GM12878 (cell line): ENCODE measurements around the gene RRP15. TPM values are rescaled to one million over a fixed set of nuclear protein-coding genes. Genes with fewer than 3 reads are reported as not detected.

ENCODE experiments used
- ATAC-seq: fragments of 200-7000 bp; cut with Tn5 transposase; 3 replicates; pipeline ENCODE4 v1.9.1; 2020; ENCODE audit warnings: mild to moderate bottlenecking, moderate library complexity
- BruUV-seq: library from RNA; stranded (reverse); fragments of 400-500 nt; replicated peaks from 2 replicates; lab custom pipeline; 2021; lab: Mats Ljungman, UMichigan
- CTCF ChIA-PET: fragments of 300-600 bp; sonication (Branson Sonifier 250); formaldehyde crosslinking; extraction: SDS; loops from one replicate; lab custom pipeline; 2021; ENCODE audit warnings: inconsistent platforms; lab: Yijun Ruan, JAX
- POLR2A ChIA-PET: fragments of 350-600 bp; formaldehyde crosslinking; extraction: SDS; loops from one replicate; lab custom pipeline; 2021; ENCODE audit warnings: inconsistent platforms; lab: Charles Lee
- RAD21 ChIA-PET: fragments of 300-600 bp; sonication (Branson Sonifier 250); formaldehyde crosslinking; loops from one replicate; lab custom pipeline; 2023; ENCODE audit warnings: antibody characterized with exemption; ENCODE audit not compliant: unreplicated experiment; lab: Charles Lee
- SMC1A ChIA-PET: fragments of 300-600 bp; sonication (Branson Sonifier 250); formaldehyde crosslinking; loops from one replicate; lab custom pipeline; 2023; ENCODE audit not compliant: unreplicated experiment, uncharacterized antibody; lab: Charles Lee
- DNase-seq: peaks from one replicate; pipeline ENCODE4 v3.0.0-alpha.2; 2011; ENCODE audit warnings: low read depth, low spot score
- FAIRE-seq: peaks from 3 replicates; lab custom pipeline; 2011; peaks lifted over from hg19 to GRCh38; lab: Jason Lieb, UNC
- H2AFZ ChIP-seq: 2 replicates; pipeline ENCODE4 v1.6.0; 2011; ENCODE audit warnings: low read depth, low read length, control low read depth; ENCODE audit not compliant: control insufficient read depth
- H3K27ac ChIP-seq: 2 replicates; pipeline ENCODE4 v1.5.1; 2011; ENCODE audit warnings: control low read depth; ENCODE audit not compliant: control insufficient read depth, insufficient read depth
- H3K27me3 ChIP-seq, 2 experiments: replicated peaks in 1 of 2; 2 replicates each; pipeline versions ENCODE4 v1.6.0 to v1.6.1; 2011; ENCODE audit warnings: low read length in 1 of 2; ENCODE audit not compliant: control insufficient read depth in 2 of 2, insufficient read depth in 2 of 2
- H3K36me3 ChIP-seq, 2 experiments: 2 replicates each; pipeline ENCODE4 v1.5.1; 2011; ENCODE audit warnings: low read length in 1 of 2; ENCODE audit not compliant: control insufficient read depth in 2 of 2, insufficient read depth in 2 of 2
- H3K4me1 ChIP-seq: 2 replicates; pipeline ENCODE4 v1.6.1; 2011; ENCODE audit warnings: mild to moderate bottlenecking, low read length, moderate library complexity, mixed read lengths; ENCODE audit not compliant: control insufficient read depth, insufficient read depth
- H3K4me2 ChIP-seq: 2 replicates; pipeline ENCODE4 v1.6.0; 2011; ENCODE audit warnings: control low read depth; ENCODE audit not compliant: control insufficient read depth, insufficient read depth
- H3K4me3 ChIP-seq: fragments of 200-600 bp; sonication (generic); 2 replicates; pipeline ENCODE4 v1.5.1; 2016
- H3K79me2 ChIP-seq: 2 replicates; pipeline ENCODE4 v1.6.0; 2011; ENCODE audit warnings: low read length; ENCODE audit not compliant: control insufficient read depth, insufficient read depth
- H3K9ac ChIP-seq: 2 replicates; pipeline ENCODE4 v1.8.0; 2011; ENCODE audit warnings: low read length, control low read depth, mixed read lengths; ENCODE audit not compliant: control insufficient read depth, insufficient read depth
- H3K9me3 ChIP-seq: replicated peaks from 3 replicates; pipeline ENCODE4 v1.5.1; 2011; ENCODE audit warnings: mild to moderate bottlenecking, low read length; ENCODE audit not compliant: control insufficient read depth, insufficient read depth
- H4K20me1 ChIP-seq: 2 replicates; pipeline ENCODE4 v1.6.0; 2011; ENCODE audit not compliant: control insufficient read depth, insufficient read depth
- LARP7 ChIP-seq: fragments of 450-650 bp; IDR thresholded peaks from 2 replicates; pipeline ENCODE4 v1.6.1; 2017; ENCODE audit warnings: mild to moderate bottlenecking
- NFYA ChIP-seq: IDR thresholded peaks from 2 replicates; pipeline ENCODE4 v1.6.1; 2011; ENCODE audit warnings: low read depth, mild to moderate bottlenecking, low read length, improper control_type of control experiment, borderline replicate concordance
- RBBP5 ChIP-seq: fragments of 200-600 bp; sonication (generic); conservative IDR thresholded peaks from 2 replicates; pipeline ENCODE4 v1.6.1; 2016
- SMC3 ChIP-seq: IDR thresholded peaks from 2 replicates; pipeline ENCODE4 v1.6.1; 2011; ENCODE audit warnings: low read length, improper control_type of control experiment, borderline replicate concordance
- WGBS: methylation state at CpG from one replicate; pipeline ENCODE4 v1.1.6; 2016; ENCODE audit warnings: low lambda C conversion rate; ENCODE audit not compliant: insufficient replicate concordance, insufficient coverage; ENCODE audit errors: missing lambda C conversion rate; 5-methylcytosine and 5-hydroxymethylcytosine counted together
- in situ Hi-C: fragments of 300-500 bp; cut with MboI; formaldehyde crosslinking; loops from 9 replicates; pipeline ENCODE4 v1.14.3; 2018; ENCODE audit warnings: mixed read lengths
- intact Hi-C: fragments of 100-400 bp; cut with micrococcal nuclease; formaldehyde crosslinking; loops from one replicate; pipeline ENCODE4 v1.14.2; 2022; ENCODE audit not compliant: unreplicated experiment
- polyA plus RNA-seq, 11 experiments: library from polyadenylated mRNA; depleted of rRNA in 4 of 11; unstranded in 6 of 11; stranded (reverse) in 5 of 11; fragments of >200 nt; fragmentation: Nextera tagmentation in 4 of 11; fragmentation: Illumina TruSeq in 1 of 11; extraction: Ambion mirVana in 4 of 11; extraction: Trizol in 1 of 11; gene quantifications; 1 replicate in 1 of 11; 2 replicates in 10 of 11; pipeline versions ENCODE4 v1.2.1 to v1.2.3, GENCODE V29; 2011 to 2016; ENCODE audit warnings: inconsistent platforms in 2 of 11, missing spikeins in 2 of 11, low read depth in 1 of 11
- total RNA-seq, 4 experiments: library from RNA; depleted of rRNA in 3 of 4; stranded (reverse); fragments of >200 nt in 3 of 4; fragmentation: Illumina TruSeq in 1 of 4; extraction: Trizol in 1 of 4; gene quantifications; 2 replicates each; pipeline versions ENCODE4 v1.2.1 to v1.2.3, GENCODE V29; 2013 to 2021
- TF ChIP-seq, protein P1 (sequence below): fragments of 450-650 bp; conservative IDR thresholded peaks from 2 replicates; pipeline ENCODE4 v1.6.1; 2017; ENCODE audit warnings: mild to moderate bottlenecking, moderate library complexity
- TF ChIP-seq, protein P2 (sequence below): fragments of 450-650 bp; IDR thresholded peaks from 2 replicates; pipeline ENCODE4 v1.6.1; 2017; ENCODE audit warnings: antibody characterized with exemption, mild to moderate bottlenecking, moderate library complexity

The RRP15 gene
- total and polyA plus RNA-seq, 10 of the 15 experiments (the other 5 are each of a cell fraction or from before 2014, with no cell fraction given), result 5.6 to 37.8 (median 19.1) TPM

DNA sequence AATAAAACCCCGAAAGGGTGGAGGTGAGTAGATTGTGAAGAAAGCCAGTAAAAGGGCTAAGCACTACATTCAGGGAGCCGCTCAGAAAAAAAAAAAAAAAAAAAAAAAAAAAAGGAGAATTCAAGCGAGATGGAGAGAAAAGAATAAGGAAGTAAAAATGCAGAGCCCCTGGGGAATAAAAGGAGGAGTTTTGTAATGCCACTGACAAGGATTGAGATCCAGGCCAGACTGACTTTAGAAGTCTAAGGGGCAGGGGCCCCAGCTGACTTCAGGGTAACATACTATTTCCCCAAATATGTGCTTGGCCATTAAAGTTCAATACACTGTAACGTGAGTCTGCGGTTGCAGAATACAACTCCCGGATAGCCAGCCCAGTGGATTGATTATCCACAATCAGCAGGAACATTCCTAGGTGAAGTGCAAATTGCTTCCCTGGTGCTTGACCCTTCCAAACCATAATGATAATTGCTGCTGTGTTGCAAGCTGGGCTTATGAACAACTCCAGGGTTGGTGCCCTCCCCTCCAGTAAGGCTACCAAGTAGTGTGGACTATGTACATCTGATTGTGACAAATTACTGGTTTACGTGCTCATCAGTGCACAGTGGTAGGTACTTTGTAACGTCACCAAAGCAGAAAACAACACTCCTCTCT is 30.7 kb upstream of the RRP15 start (continued):
- TF ChIP-seq LARP7, result no peak
- no peak for TF ChIP-seq RBBP5

DNA sequence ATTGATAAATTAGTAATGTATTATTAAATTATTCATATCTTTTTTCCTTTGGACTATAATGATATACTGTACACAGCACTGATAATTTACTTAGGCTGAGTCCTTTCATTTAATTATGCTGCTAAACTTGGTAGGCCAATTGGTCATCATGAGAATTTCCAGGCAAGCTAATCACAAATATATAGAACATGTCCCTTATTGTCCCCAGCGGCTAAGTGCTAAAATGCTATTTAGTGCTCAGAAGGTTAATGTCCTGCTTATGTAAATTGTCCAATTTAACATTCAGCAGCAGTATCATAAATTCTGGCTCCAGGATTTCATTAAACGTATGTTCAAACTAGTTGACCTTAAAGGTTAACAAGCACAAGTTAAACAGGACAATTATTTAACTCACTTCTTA is 30.0 kb upstream of the RRP15 start:
- TF ChIP-seq, protein P1, sequence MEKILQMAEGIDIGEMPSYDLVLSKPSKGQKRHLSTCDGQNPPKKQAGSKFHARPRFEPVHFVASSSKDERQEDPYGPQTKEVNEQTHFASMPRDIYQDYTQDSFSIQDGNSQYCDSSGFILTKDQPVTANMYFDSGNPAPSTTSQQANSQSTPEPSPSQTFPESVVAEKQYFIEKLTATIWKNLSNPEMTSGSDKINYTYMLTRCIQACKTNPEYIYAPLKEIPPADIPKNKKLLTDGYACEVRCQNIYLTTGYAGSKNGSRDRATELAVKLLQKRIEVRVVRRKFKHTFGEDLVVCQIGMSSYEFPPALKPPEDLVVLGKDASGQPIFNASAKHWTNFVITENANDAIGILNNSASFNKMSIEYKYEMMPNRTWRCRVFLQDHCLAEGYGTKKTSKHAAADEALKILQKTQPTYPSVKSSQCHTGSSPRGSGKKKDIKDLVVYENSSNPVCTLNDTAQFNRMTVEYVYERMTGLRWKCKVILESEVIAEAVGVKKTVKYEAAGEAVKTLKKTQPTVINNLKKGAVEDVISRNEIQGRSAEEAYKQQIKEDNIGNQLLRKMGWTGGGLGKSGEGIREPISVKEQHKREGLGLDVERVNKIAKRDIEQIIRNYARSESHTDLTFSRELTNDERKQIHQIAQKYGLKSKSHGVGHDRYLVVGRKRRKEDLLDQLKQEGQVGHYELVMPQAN, result no peak
- TF ChIP-seq SMC3 (no peak), NFYA (no peak)
- TF ChIP-seq, protein P2, sequence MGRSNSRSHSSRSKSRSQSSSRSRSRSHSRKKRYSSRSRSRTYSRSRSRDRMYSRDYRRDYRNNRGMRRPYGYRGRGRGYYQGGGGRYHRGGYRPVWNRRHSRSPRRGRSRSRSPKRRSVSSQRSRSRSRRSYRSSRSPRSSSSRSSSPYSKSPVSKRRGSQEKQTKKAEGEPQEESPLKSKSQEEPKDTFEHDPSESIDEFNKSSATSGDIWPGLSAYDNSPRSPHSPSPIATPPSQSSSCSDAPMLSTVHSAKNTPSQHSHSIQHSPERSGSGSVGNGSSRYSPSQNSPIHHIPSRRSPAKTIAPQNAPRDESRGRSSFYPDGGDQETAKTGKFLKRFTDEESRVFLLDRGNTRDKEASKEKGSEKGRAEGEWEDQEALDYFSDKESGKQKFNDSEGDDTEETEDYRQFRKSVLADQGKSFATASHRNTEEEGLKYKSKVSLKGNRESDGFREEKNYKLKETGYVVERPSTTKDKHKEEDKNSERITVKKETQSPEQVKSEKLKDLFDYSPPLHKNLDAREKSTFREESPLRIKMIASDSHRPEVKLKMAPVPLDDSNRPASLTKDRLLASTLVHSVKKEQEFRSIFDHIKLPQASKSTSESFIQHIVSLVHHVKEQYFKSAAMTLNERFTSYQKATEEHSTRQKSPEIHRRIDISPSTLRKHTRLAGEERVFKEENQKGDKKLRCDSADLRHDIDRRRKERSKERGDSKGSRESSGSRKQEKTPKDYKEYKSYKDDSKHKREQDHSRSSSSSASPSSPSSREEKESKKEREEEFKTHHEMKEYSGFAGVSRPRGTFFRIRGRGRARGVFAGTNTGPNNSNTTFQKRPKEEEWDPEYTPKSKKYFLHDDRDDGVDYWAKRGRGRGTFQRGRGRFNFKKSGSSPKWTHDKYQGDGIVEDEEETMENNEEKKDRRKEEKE, result no peak
- CTCF ChIA-PET, result no interaction called here
- intact Hi-C loops, result loop anchor here (10.0 kb wide), 1 partner anchor 260 kb away; no protein-coding TSS in a partner anchor

More for the DNA sequence above, 30.0 kb upstream of the RRP15 start:
- FAIRE-seq, result no peak
- no peak overlapping the region for H3K9ac ChIP-seq
- no peak for DNase-seq
- ChIA-PET POLR2A (no interaction called here), SMC1A (no interaction called here), RAD21 (no interaction called here)
- H3K27ac ChIP-seq, result no peak overlapping the region
- H2AFZ ChIP-seq, result no peak overlapping the region
- no peaks in the 10 kb centered on the region for H3K27me3 ChIP-seq
- no peaks in the 10 kb centered on the region for H3K4me1 ChIP-seq
- H3K9me3 ChIP-seq, result no peaks in the 10 kb centered on the region
- H3K4me2 ChIP-seq, result no peak overlapping the region
- in situ Hi-C loops, result no loop called here
- no TSS peak for BruUV-seq
- no peak overlapping the region for H3K4me3 ChIP-seq
- no peaks in the 10 kb centered on the region for H4K20me1 ChIP-seq
- H3K79me2 ChIP-seq, result no peaks in the 10 kb centered on the region
- 55% methylated on average over 2 of the region's 2 CpGs for WGBS
- H3K36me3 ChIP-seq, result no peaks in the 10 kb centered on the region
- no peak for ATAC-seq
